Measurements from ENCODE around the gene CDH18.

The CDH18 gene

DNA sequence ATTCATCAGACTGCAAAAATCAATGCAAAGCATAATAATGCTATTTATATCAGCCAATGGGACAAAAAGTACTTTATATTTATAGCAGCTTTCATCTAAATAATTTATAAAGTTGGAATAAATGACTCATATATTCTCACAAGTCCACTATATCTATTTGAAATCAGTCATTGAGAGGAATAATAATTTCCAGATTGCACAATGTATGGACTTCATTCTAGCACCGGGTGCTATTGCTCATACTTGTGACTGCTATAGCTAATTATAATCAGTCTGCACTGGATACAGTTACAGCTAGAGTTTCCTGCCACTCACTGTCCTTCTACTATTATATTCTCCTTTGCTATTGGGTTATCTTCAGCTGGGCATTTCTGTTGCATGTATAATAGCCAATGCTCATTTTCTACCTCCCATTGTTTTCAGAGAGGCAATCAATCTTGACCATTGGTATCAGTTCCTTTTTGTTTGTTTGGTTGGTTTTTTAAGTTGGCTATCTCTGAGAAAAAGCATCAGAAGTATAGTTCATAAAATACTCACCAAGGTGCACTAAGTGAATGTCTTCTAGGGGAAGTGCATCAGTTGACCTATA, 1.9 kb downstream of the CDH18 start:
- H3K27ac ChIP-seq: no peak overlapping the region
- CTCF ChIA-PET: no interaction called here
- POLR2A ChIA-PET (ENCODE audit: low non-redundant PET): no interaction called here
- DNase-seq (ENCODE audit: low spot score): no peak
- TF ChIP-seq, protein P1, sequence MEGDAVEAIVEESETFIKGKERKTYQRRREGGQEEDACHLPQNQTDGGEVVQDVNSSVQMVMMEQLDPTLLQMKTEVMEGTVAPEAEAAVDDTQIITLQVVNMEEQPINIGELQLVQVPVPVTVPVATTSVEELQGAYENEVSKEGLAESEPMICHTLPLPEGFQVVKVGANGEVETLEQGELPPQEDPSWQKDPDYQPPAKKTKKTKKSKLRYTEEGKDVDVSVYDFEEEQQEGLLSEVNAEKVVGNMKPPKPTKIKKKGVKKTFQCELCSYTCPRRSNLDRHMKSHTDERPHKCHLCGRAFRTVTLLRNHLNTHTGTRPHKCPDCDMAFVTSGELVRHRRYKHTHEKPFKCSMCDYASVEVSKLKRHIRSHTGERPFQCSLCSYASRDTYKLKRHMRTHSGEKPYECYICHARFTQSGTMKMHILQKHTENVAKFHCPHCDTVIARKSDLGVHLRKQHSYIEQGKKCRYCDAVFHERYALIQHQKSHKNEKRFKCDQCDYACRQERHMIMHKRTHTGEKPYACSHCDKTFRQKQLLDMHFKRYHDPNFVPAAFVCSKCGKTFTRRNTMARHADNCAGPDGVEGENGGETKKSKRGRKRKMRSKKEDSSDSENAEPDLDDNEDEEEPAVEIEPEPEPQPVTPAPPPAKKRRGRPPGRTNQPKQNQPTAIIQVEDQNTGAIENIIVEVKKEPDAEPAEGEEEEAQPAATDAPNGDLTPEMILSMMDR (conservative IDR thresholded peaks at IDR 0.05; ENCODE audit: low read depth): no peak

GRCh38 chr5:19978476-19978875, 9.5 kb downstream of the CDH18 start:
- H3K27ac ChIP-seq: no peak overlapping the region
- no peak for DNase-seq (ENCODE audit: low spot score)
- ChIA-PET CTCF (no interaction called here), POLR2A (ENCODE audit: low non-redundant PET) (no interaction called here)
- TF ChIP-seq, protein P1 (conservative IDR thresholded peaks at IDR 0.05; ENCODE audit: low read depth): no peak

- no peak overlapping the region for H3K27ac ChIP-seq
- TF ChIP-seq, protein P1 (conservative IDR thresholded peaks at IDR 0.05; ENCODE audit: low read depth): no peak
- POLR2A ChIA-PET (ENCODE audit: low non-redundant PET): no interaction called here
- CTCF ChIA-PET: interaction anchor here (0.7 kb wide), 1 partner anchor 1423 kb away, joined by 3 read pairs; no protein-coding TSS in a partner anchor
- DNase-seq (ENCODE audit: low spot score): no peak
Observed at GRCh38 chr5:19977099-19977498, 10.9 kb downstream of the CDH18 start.

GRCh38 chr5:19975795-19976194, 12.2 kb downstream of the CDH18 start:
- DNase-seq (ENCODE audit: low spot score): no peak
- POLR2A ChIA-PET (ENCODE audit: low non-redundant PET): no interaction called here
- CTCF ChIA-PET: no interaction called here
- no peak overlapping the region for H3K27ac ChIP-seq
- TF ChIP-seq, protein P1 (conservative IDR thresholded peaks at IDR 0.05; ENCODE audit: low read depth): no peak

DNA sequence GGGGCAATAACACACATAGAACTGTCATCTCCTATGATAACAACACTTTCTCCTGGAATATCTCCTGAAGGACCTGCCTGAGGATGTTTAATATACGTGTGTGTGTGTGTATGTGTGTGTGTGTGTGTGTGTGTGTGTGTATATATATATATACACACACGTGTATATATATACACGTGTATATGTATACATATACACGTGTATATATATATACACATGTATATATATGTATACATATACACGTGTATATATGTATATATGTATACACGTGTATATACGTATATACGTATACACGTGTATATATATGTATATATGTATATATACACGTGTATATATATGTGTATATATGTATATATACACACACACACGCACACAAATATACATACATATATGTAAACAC, 27.5 kb downstream of the CDH18 start:
- ChIA-PET CTCF (no interaction called here), POLR2A (ENCODE audit: low non-redundant PET) (no interaction called here)
- TF ChIP-seq, protein P1 (conservative IDR thresholded peaks at IDR 0.05; ENCODE audit: low read depth): no peak
- DNase-seq (ENCODE audit: low spot score): no peak
- H3K27ac ChIP-seq: no peak overlapping the region

DNA sequence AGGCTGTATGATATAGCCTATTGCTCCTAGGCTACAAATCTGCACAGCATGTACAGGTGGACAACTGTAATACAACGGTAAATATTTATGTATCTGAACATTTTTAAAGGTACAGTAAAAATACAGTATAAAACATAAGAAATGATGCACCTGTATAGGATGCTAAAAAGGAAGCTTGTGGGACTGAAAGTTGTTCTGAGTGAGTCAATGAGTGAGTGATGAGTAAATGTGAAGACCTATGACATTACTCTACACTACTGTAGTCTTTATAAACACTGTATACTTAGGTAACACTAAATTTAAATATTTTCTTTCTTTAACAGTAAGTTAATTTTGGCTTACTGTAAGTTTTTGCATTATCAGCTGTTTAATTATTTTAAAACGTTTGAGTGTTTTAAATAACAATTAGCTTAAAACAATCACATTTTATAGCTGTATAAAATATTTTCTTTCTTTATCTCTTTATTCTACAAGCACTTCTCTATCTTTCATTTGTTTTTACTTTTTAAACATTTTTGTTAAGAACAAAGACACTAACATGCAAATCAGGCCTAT, 28.1 kb downstream of the CDH18 start:
- TF ChIP-seq, protein P1 (conservative IDR thresholded peaks at IDR 0.05; ENCODE audit: low read depth): no peak
- H3K27ac ChIP-seq: no peak overlapping the region
- CTCF ChIA-PET: no interaction called here
- POLR2A ChIA-PET (ENCODE audit: low non-redundant PET): no interaction called here
- DNase-seq (ENCODE audit: low spot score): no peak

Data from RWPE1 (cell line).